Stimulated activated CD8-positive, alpha-beta memory T cell treated with anti-CD3 and anti-CD28 coated beads, Interleukin-12 subunit alpha, Interleukin-12 subunit beta, amount 100 ng/mL, for 24 hours (primary cell): Measurements from ENCODE around the gene STXBP5L.
"Not testable (repeated sequence)": the region's sequence is repeated elsewhere in the genome, so short reads cannot be mapped to it uniquely, and the experiment has no call there.

Experiments used
- DNase-seq: peaks from one replicate; pipeline ENCODE4 v3.0.0-alpha.2; 2020; ENCODE audit errors: extremely low read depth

STXBP5L gene

DNA sequence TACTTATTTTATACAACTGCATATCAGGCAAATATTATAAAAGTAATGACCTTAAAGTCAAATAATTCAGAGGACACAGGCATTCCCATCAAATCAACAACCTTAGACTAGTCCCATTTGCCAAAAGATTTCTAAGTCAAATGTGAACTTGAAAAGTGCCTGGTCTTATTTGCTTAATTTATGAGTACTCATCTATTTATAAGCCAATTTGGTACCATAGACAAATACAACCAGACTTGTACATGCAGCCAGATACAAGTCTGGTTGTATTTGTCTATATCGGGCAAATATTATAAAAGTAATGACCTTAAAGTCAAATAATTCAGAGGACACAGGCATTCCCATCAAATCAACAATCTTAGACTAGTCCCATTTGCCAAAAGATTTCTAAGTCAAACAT lies 322.2 kb downstream of the STXBP5L start:
- DNase-seq = not testable (repeated sequence)

DNA sequence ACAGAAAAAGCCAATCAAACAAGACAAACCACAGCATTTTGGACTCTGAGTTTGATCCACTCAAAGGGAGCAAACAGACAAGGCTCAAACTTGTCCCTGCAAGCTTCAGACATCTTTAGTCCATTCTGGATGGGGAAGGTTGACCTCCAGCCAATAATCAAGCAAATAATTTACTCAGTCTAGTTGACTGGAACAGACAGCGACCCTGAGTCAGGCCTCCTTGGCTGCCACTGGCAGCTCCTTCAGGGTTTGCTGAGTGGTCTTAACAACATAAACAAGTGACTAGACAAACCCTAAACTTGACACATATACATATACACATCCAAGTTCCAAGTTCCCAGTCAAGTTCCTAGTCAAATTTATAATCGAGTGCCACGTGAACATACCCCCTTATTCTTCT lies 323.9 kb downstream of the STXBP5L start:
- DNase-seq = no peak

DNA sequence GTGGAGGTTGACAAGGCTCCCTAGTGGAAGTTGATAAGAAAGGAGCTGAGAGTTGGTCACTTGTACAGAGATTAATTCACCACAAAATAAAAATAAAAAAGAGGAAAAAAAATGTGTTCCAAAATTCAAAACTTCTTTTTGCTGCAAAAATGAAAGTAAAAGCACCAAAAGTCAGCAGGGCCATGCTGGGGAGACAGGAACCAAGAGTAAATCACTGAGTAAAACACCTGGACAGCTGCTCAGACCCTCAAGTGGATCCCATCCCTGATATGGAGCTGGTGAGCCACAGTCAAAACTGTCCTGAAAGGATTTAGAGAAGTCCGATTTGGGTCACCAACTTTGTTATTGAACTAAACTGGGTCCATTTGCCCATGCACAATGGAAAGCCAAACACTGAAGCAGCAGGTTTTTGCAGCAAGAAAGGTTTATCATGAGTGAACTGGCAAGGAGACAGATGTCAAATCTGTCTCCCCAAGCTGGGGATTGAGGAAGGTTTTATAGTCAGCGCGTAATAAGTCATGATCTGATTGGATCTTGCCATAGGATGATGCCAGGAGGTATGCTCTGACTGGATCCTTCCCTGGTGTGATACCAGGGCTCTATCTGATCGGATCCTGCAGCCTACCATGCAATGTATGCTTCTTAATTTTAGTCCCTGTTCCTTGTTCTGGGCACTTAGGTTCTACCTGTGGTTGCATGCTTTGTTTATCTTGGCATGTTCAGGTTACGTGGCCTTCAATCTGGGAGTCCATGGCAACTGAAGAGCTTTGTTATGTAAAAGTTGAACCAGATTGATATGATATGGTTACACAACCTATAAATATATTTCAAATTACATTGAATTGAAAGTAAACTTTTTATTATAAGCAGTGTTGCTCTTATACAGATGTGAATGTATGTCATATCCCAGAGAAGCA lies 324.6 kb downstream of the STXBP5L start:
- DNase-seq = no peak

DNA sequence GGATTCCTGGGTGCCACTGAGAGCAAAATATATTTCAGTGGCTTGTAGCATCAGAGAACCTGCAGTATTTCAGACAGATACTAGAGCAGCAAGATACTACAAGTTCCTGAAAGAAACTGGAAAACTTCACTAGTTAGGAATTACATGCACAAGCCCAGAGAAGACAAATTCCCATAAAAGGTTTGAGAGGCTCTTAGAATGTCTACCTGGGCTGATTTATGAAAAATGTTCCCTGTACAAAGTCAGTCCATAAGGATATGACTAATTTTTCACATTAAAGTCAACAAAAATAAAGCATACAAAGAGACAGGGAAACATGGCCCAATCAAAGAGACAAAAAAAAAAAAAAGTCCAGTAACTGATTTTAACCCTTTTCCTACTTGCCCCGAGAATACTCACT lies 335.2 kb downstream of the STXBP5L start:
- DNase-seq = no peak

DNA sequence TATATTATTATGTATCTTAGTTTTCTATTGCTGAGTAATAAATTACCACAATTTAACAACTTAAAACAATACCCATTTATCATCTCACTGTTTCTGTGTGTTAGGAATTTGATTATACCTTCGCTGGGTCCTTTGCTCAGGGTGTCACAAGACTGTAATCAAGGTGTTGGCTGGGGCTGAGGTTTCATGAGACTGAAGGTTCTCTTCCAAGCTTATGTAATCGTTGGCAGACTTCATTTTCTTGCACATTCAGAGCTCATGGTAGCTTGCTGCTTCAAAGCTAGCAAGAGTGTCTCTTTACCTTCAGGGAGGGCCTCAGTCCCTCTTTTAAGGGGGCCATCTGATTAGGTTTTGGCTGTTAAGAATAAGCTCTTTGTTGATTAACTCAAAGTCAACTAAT lies 344.7 kb downstream of the STXBP5L start:
- DNase-seq = no peak

DNA sequence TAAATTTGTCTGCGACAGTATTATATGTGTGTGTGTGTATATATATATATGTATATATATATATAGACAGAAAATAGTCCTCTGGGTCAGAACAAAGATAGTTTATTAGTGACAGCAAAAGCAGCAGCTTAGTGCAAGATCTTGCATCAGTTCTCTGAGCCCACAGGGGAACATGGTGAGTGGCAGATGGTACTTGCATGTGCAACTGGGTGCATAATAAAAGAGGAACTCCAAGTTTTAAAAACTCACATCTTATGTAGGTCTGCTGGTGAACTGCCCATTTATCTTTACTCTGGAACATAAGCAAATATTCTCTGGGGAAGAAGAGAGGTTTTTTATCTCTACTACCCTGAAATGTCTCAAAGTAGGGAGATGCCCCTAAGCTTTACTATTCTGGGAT lies 361.4 kb downstream of the STXBP5L start:
- no peak for DNase-seq

DNA sequence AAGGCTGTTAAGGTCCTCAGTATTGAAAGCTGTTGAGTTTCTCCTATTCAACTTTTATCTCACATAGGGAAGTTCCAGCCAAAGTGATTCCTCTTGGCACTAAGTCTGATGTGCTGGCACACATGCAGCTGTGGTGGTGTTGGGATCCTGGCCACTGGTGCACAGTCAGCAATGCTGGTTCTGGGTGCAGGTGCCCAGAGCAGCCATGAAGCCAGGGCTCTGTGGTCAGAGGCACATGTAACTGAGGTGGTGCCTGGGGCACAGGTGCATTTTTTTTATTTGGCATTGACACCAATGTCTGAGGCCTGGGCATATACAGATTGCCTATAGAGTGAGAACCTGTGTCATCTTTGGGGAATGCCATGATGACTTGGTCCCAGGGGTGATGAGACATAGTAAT lies 366.4 kb downstream of the STXBP5L start:
- DNase-seq = no peak

DNA sequence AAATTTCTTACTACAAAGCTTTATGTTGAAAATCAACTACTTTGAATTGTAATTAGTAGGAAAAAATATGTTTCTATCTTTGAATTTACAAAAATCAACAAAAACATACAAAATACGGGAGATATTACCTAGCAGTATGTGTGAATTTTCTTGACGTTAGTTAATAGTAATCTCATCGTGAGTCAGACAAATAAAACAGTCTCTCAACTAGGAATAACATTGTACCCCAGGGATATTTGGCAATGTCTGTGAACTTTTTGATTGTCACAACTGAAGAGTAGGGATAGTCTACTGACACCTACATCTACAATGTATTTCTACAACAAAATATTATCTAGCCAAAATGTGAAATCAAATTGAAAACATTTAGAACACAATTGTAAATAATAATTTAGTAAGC lies 387.4 kb downstream of the STXBP5L start:
- DNase-seq = no peak

DNA sequence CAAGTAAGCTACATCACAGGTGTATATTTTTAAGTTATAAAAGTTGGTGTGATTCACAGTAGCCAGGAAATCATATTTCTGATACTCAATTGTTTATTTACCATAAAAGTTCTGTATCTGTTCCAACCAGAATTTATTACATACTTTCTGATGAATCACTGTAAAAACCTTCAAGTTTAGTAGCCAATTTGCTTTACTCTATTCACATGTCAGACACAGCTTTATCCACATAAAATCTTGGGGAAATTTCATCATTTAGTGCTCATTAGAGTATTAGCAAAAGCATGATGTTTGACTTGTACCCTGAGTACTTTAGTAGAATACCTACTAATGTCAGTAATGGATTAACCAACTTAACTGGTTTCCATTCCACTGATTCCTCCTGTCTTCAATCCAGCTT lies 388.0 kb downstream of the STXBP5L start:
- DNase-seq = no peak

DNA sequence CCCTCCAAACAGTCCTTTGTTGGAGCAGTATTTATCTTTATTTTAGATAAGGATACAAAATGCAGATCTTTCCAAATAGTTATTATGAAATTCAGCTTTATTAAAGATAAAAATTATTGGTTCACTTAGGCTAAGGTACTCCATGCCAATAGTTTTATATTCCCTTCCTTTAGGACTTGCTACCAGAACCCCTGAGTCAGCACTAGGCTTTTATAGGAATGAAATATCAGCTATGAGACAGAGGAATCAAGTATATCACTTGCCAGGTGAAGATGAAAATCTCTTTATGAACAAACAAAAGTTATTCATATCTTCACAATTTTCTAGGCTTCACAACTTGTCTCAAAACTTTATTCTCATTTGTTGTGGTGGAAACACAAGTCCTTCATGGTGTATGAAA lies 416.3 kb downstream of the STXBP5L start:
- DNase-seq = no peak

DNA sequence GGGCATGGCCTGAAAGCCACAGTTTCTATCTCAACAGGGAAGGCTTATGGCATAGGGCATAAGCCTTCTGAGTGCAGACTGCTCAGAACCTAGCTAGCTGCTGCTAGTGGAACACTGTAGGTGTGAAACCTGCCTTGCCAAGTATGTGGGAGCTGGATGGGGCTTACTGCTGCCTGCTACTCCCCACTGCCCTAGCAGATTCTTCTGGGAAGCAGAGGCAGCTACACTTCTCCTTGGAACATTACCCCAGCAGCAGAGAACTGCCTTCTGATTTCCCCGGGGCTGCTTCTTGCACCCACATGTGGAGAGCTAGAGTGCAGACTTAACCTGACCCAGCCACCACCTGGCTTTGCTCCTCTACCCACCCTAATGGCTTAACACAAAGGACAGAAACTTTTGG lies 422.1 kb downstream of the STXBP5L start:
- no peak for DNase-seq

DNA sequence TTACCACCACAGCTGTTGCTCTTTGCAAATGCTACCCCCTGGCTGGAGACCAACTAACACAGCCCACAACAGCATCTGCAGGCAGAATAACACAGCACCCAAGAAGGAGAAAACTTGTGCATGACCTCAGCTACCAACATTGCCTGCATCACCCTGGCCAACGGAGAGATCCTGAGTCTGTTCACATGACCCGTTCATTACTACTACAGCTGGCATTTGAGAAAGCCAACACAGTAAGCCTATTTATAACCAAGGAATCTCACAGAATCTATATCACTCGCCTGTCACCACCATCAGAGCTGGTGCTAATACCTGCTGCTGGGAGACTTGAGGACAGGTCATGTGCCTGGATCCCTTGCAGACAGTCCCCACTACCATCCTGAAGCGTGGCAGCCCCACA lies 422.6 kb downstream of the STXBP5L start:
- no peak for DNase-seq

DNA sequence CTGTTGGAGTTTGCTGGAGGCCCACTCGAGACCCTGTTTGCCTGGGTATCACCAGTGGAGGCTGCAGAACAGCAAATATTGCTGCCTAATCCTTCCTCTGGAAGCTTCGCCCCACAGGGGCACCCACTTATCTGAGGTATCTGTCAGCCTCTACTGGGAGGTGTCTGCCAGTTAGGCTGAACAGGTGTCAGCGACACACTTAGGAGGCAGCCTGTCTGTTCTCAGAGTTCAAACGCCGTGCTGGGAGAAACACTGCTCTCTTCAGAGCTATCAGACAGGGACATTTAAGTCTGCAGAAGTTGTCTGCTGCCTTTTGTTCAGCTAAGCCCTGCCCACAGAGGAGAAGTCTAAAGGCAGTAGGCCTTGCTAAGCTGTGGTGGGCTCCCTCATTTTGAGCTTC lies 448.0 kb downstream of the STXBP5L start:
- DNase-seq = not testable (repeated sequence)

DNA sequence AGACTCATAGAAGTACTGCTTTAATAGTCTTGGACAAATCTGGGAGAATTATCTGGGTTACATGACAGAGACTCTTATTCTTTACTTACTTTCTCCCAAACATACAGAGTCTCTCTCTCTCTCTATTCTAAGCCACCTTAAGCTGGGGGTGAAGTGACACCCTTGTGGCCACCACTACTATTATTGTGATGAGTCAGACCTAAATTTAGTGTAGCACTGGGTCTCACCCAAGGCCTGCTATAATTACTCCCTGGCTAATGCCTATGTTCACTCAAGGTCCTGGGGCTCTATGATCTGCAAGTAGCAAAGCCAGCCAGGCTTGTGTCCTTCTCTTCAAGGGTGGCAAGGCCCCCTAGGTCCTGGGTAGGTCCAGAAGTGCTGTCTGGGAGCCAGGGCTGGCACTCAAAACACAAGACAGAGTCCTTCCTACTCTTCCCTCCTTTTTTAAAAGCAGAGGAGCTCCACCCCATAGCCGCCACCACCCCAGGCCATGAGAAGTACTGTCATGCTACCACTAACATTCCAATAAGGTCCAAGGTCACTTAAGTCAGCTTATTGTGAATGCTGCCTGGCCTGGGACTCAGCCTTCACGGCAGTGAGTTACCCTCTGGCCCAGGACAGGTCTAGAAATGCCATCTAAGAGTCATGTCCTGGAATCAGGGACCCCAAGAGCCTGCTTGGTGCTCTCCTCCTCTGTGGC lies 454.2 kb downstream of the STXBP5L start:
- no peak for DNase-seq

DNA sequence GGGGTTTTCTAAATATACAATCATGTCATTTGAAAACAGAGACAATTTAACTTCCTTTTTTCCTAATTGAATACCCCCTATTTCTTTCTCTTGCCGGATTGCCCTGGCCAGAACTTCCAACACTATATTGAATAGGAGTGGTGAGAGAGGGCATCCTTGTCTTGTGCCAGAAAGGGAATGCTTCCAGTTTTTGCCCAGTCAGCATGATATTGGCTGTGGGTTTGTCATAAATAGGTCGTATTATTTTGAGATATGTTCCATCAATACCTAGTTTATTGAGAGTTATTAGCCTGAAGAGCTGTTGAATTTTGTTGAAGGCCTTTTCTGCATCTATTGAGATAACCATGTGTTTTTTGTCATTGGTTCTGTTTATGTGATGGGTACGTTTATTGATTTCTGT lies 480.3 kb downstream of the STXBP5L start:
- not testable (repeated sequence) for DNase-seq

DNA sequence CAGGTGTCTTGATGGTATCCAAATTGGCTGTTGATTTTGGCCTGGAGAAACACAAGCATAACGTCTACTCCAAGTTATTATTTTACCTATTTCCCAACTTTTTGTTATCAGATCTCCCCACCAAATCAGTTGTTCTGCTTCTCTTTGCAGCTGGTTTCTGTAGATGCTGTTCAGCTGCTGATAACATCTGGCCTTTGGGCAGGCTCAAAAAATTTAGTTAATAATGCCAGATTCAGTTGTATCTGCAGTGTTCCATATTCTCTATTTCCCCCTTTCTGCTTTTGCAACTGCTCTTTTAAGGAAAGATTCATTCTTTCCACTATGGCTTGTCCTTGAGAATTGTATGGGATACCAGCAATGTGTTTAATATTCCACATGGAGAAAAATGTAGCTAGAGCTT lies 488.0 kb downstream of the STXBP5L start:
- not testable (repeated sequence) for DNase-seq

DNA sequence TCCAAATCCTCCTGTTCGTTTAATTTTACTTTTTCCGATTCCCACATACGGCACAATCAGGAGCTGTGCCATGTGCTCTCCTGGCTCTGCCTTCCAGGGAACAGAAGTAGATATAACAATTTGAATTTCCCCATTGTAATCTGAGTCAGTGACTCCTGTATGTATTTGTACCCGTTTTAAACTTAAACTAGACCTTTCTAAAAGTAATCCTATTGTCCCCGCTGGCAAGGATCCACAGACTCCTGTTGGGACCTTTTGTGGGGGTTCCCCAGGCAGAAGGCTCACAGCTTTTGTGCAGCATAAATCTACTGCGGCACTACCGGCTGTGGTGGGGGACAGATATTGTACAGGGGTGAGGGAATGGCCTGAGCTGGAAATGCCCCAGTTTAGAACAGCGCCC lies 490.0 kb downstream of the STXBP5L start:
- DNase-seq = not testable (repeated sequence)

DNA sequence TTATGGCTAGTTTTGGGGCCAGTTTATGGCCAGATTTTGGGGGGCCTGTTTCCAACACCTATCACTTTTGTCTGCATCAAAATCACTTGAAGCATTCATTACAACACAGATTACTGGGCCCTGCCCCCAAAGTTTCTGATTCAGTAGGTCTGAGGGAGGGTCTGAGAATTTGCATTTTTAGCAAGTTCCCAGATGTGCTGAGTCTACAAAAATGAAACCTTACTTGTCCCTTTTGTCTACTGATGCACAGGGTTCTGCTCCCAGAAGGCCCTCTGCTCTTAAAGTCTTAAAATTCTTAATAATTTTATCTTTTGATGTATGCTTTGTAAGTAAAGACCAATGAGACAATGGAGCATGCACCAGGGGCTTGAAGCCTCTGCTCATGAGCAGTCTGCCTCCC lies 491.8 kb downstream of the STXBP5L start:
- no peak for DNase-seq

DNA sequence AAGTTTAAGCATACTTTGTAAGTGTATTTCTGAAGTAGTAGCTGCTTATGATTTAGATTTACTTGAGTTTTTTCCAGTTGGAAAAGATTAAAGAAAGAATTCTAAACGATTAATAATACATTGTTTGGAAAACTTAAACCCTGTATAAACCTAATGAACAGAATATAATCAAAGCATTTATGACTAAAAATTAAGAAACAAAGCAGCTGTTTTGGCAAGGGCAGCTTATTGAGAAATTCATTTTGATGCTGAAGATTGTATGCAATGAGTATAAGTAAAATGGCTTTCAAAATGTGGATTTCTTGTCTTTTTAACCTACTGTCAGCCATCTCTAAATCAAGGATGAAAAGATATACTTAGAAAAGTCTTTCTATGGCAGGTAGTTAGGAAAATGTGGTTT lies 497.6 kb downstream of the STXBP5L start:
- no peak for DNase-seq

DNA sequence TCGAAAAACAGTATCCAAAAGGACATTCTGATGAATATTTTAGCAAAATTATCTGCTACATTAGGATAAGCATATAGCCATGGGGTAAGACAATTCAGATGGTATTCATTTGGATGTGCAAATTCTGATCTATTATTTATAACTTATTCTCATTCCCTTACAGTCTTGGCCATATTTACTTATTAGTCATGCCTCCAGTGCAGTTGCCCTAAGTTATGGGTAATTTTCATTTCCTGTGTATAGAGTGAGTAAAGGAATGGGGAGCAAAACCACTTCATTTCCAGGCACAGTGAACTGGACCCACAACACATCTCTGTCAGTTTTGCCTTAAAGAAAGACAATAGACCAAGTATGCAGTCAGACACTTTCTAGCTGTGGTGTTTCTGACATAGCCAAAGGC lies 503.5 kb downstream of the STXBP5L start:
- DNase-seq = no peak

DNA sequence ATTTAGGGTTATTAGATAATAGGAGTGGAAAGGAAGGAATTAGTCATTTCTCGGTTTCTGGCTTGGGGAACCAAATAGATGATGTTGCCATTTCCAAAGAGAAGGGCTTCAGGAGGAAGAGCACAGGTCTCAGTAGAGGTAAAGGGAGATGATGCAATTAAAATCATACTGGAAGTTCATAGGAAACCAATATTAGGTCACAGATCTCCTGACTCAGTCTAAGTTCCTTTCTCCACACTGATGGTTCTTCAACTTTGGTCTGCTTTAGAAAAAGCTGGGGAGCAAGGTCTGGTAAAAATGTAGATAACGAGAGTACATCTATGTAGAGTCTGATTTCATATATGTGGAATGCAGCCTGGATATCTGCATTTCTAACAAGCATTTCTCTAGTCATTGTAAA lies 506.9 kb downstream of the STXBP5L start:
- DNase-seq = no peak

DNA sequence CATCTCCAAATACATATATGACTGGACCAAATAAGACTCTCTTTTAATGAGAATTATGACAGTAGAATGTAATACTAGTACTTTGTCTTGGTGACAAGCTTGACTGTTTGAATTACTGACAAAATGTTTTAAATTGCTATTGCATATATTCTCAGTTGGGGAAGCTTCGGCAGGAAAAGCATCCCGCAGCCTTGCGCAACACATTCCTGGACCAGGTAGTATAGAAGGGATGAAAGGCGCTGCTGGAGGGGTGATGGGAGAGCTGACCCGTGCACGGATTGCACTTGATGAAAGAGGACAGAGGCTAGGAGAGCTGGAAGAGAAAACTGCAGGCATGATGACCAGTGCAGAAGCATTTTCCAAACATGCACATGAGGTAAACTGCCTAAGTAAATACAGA lies 510.2 kb downstream of the STXBP5L start:
- DNase-seq = no peak

DNA sequence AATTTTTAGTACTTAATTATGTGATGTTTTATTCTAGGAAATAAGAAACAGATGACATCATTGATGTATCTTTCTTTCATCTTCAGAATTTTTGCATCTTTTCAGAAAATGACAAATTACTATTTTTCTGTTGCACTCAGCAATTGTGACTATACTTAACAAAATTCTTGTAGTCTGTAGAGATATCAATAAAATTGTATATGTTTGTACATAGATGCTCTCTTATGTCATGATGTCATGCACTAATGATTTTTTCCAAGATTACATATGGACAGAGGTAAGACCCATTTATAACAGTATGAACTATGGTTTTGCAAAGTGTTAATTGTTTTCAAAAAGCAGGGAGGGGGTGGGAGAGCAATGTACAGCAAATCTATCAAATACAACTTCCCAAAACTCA lies 516.5 kb downstream of the STXBP5L start:
- no peak for DNase-seq
